Measurements from ENCODE around the gene NDEL1. TPM values are rescaled to one million over a fixed set of nuclear protein-coding genes. Genes with fewer than 3 reads are reported as not detected.

Gene NDEL1
- total and polyA plus RNA-seq, 4 donors: 15.3 to 52.3 (median 35.4) TPM

GRCh38 chr17:8386841-8387240, 48.8 kb upstream of the NDEL1 start (continued):
- TF ChIP-seq ATF3 (IDR thresholded peaks at IDR 0.05): no peak
- no peak for TF ChIP-seq CTCF (IDR thresholded peaks at IDR 0.05; ENCODE audit: low read depth, low read length, missing input control)

- no peaks in the 10 kb centered on the region for H3K27me3 ChIP-seq (ENCODE audit: control insufficient read depth in 4 of 4, insufficient read depth in 4 of 4, low read length in 3 of 4)
- H3K4me1 ChIP-seq (ENCODE audit: control insufficient read depth in 4 of 4, insufficient read depth in 4 of 4, low read length in 3 of 4): peaks cover 0 to 15% (median 9%) of the 10 kb centered on the region in 4 donors
- TF ChIP-seq EGR1 (IDR thresholded peaks at IDR 0.05; ENCODE audit: low read depth in 2 of 2) (no peak), YY1 (IDR thresholded peaks at IDR 0.05) (no peak)
- DNase-seq (ENCODE audit: low spot score): no peak
- no peak overlapping the region for H3K4me3 ChIP-seq (ENCODE audit: low read depth in 1 of 3, low read length in 3 of 3)
- 91% methylated on average over 7 of the region's 7 CpGs for WGBS
- H3K9ac ChIP-seq (ENCODE audit: low read depth in 1 of 2, low read length in 2 of 2): no peak overlapping the region
- no peaks in the 10 kb centered on the region for H3K36me3 ChIP-seq (ENCODE audit: control insufficient read depth in 4 of 4, insufficient read depth in 3 of 4, low read depth in 1 of 4, low read length in 3 of 4)
- no peak overlapping the region for H3K27ac ChIP-seq (ENCODE audit: low read depth in 1 of 2, low read length in 2 of 2)
- H3K9me3 ChIP-seq (ENCODE audit: control insufficient read depth in 4 of 4, low read length in 3 of 4): no peaks in the 10 kb centered on the region
Observed at GRCh38 chr17:8387914-8388651, 47.6 kb upstream of the NDEL1 start.

GRCh38 chr17:8391711-8392110, 44.0 kb upstream of the NDEL1 start:
- no peak for DNase-seq (ENCODE audit: low spot score)
- no peaks in the 10 kb centered on the region for H3K36me3 ChIP-seq (ENCODE audit: control insufficient read depth in 4 of 4, insufficient read depth in 3 of 4, low read depth in 1 of 4, low read length in 3 of 4)
- no peak for TF ChIP-seq HNF4A (conservative IDR thresholded peaks at IDR 0.05)
- no peak for TF ChIP-seq YY1 (IDR thresholded peaks at IDR 0.05)
- no peak for TF ChIP-seq FOXA2 (IDR thresholded peaks at IDR 0.05)
- TF ChIP-seq GABPA (IDR thresholded peaks at IDR 0.05 in 1 of 2, conservative IDR thresholded peaks at IDR 0.05 in 1 of 2): no peak
- no peak for TF ChIP-seq HNF4G (IDR thresholded peaks at IDR 0.05)
- no peak for TF ChIP-seq ZBTB33 (IDR thresholded peaks at IDR 0.05)
- no peak for TF ChIP-seq TAF1 (conservative IDR thresholded peaks at IDR 0.05)
- no peak for TF ChIP-seq NR2F2 (IDR thresholded peaks at IDR 0.05)
- TF ChIP-seq CTCF (IDR thresholded peaks at IDR 0.05; ENCODE audit: low read depth, low read length, missing input control): no peak
- no peak for TF ChIP-seq JUND (IDR thresholded peaks at IDR 0.05)
- no peak for TF ChIP-seq RXRA (IDR thresholded peaks at IDR 0.05)
- no peak for TF ChIP-seq REST (IDR thresholded peaks at IDR 0.05)
- no peak for TF ChIP-seq MAX (IDR thresholded peaks at IDR 0.05)
- H3K9ac ChIP-seq (ENCODE audit: low read depth in 1 of 2, low read length in 2 of 2): no peak overlapping the region
- H3K4me3 ChIP-seq (ENCODE audit: low read depth in 1 of 3, low read length in 3 of 3): no peak overlapping the region
- H3K27ac ChIP-seq (ENCODE audit: low read depth in 1 of 2, low read length in 2 of 2): no peak overlapping the region
- peaks cover 0 to 2% (median 0%) of the 10 kb centered on the region in 4 donors for H3K4me1 ChIP-seq (ENCODE audit: control insufficient read depth in 4 of 4, insufficient read depth in 4 of 4, low read length in 3 of 4)
- H3K9me3 ChIP-seq (ENCODE audit: control insufficient read depth in 4 of 4, low read length in 3 of 4): no peaks in the 10 kb centered on the region
- 57% methylated on average over 9 of the region's 9 CpGs for WGBS
- H3K27me3 ChIP-seq (ENCODE audit: control insufficient read depth in 4 of 4, insufficient read depth in 4 of 4, low read length in 3 of 4): peaks cover 0 to 3% (median under 1%) of the 10 kb centered on the region in 4 donors
